Stomach (tissue), 4 donors: ENCODE measurements around the gene YEATS4.

Source experiments
- CTCF ChIP-seq, 7 experiments: fragments of 450-650 bp in 4 of 7; fragments of 200-600 bp in 3 of 7; sonication (generic) in 3 of 7; IDR thresholded peaks; one replicate each; pipeline ENCODE4 v1.5.1; 2016 to 2019; ENCODE audit warnings: antibody characterized with exemption in 7 of 7, control low read depth in 2 of 7, mild to moderate bottlenecking in 1 of 7
- POLR2A ChIP-seq, 4 donors: fragments of 450-650 bp; IDR thresholded peaks; one replicate each; pipeline ENCODE4 v1.6.1; 2016; ENCODE audit warnings: antibody characterized with exemption in 4 of 4, control low read depth in 2 of 4, mild to moderate bottlenecking in 1 of 4, moderate library complexity in 1 of 4

- TF ChIP-seq CTCF (IDR thresholded peaks at IDR 0.05), result no peak
- no peak for TF ChIP-seq POLR2A (IDR thresholded peaks at IDR 0.05)
Measured at GRCh38 chr12:69343885-69344612, 15.5 kb upstream of the YEATS4 start.
